Stimulated activated naive CD8-positive, alpha-beta T cell treated with anti-CD3 and anti-CD28 coated beads, Interleukin-15, amount 100 ng/mL, for 72 hours (primary cell): ENCODE data around the gene DDX25.
A peak's percentile ranks its signal among the peaks of the same experiment; 100 is the strongest.
"Not testable (repeated sequence)": the region's sequence is repeated elsewhere in the genome, so short reads cannot be mapped to it uniquely, and the experiment has no call there.

Source experiments
- ATAC-seq: fragments of 150-1000 bp; cut with Tn5 transposase; 2 replicates; pipeline ENCODE4 v1.10.0; 2021; ENCODE audit warnings: mild to moderate bottlenecking, moderate library complexity
- DNase-seq, 2 donors: peaks; one replicate each; pipeline ENCODE4 v3.0.0; 2021 to 2022
- H3K27ac Mint-ChIP-seq, 2 donors: one replicate each; pipeline ENCODE4 v1.8.0; 2022; ENCODE audit warnings: mild to moderate bottlenecking in 2 of 2, mixed read lengths in 2 of 2, moderate library complexity in 2 of 2
- H3K27me3 Mint-ChIP-seq: one replicate; pipeline ENCODE4 v1.8.0; 2022; ENCODE audit warnings: mixed read lengths
- H3K4me1 Mint-ChIP-seq: one replicate; pipeline ENCODE4 v1.8.0; 2022; ENCODE audit warnings: mild to moderate bottlenecking, mixed read lengths
- H3K4me3 Mint-ChIP-seq, 2 donors: one replicate each; pipeline ENCODE4 v1.8.0; 2022; ENCODE audit warnings: mild to moderate bottlenecking in 2 of 2, mixed read lengths in 2 of 2, moderate library complexity in 1 of 2
- H3K9me3 Mint-ChIP-seq, 2 donors: one replicate each; pipeline ENCODE4 v1.8.0; 2022; ENCODE audit warnings: mixed read lengths in 2 of 2

The DDX25 gene

DNA sequence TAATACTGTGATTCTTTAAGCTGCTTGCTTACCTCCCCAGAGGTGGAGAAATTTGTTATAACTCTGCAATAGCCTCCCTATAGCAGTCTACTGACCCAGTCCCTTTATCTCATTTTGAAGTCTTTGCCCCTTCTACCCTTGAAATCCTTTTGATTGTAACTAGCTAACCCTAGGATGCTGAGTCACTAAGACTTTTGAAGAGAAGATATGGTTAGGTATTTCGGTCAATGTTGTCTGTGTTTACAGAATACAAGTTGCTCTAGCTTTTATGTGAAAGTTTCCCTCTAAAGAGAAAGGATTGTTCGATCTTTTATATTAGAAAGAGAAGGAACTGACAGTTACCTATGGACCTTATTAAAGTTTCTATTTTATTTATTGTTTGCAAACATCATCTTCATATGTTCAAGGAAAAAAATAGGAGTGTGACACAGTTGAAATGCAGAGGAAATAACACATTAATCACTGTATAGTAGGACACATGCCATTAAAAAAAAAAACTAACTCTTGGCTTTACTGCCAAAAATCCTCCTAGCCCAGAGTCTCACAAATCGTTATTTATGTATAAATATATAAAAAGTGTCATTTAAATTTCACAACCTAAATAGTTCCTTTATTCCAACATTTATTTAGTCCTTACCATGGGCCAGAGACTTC, 13.7 kb upstream of the DDX25 start:
- peaks cover 35% of the 10 kb centered on the region for H3K4me1 Mint-ChIP-seq
- H3K27me3 Mint-ChIP-seq: no peaks in the 10 kb centered on the region
- H3K27ac Mint-ChIP-seq: no peak overlapping the region
- peak overlapping the region in 1 of 2 donors; percentile 23 for H3K4me3 Mint-ChIP-seq
- H3K9me3 Mint-ChIP-seq: no peaks in the 10 kb centered on the region
- DNase-seq (no peak), ATAC-seq (no peak)

DNA sequence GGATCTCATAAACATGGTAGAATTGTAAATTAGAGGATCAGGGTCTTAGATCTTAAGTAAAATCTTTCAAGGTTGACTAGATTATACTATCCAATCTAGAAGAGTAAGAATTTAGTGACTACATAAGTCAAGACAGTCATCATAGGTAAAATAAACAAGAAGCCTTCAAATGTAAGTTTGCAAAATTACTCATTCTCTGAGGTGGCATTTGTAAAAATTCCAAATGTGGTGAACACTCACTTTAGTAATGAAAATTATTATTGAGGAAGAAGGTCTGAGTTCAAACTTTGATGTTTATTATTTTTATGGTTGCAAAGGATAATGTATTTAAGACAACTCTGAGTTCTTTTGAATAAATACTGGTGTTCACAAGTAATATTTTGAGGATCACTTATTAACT, 12.2 kb upstream of the DDX25 start:
- DNase-seq (no peak), ATAC-seq (no peak)
- Mint-ChIP-seq H3K27me3 (no peaks in the 10 kb centered on the region), H3K4me1 (peaks cover 29% of the 10 kb centered on the region), H3K27ac (no peak overlapping the region), H3K9me3 (no peaks in the 10 kb centered on the region), H3K4me3 (no peak overlapping the region)

DNA sequence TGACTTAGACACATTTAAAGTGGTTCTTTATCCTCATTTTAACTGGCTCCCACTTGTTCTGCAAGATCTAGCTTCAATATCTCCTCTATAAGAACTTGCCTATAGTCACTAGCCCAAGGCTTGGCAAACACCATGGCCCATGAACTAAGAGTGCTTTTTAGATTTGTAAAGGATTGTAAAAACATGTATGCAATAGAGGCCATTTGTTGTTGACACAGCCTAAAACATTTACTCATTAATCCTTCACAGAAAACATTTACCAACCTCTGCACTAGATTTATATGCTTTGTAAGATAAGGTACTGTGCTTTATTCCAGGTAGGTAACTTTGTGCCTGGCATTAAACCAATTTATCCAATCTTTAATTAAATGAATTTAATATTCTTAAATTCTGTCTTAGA, 11.3 kb upstream of the DDX25 start:
- ATAC-seq (no peak), DNase-seq (no peak)
- peaks cover 23% of the 10 kb centered on the region for H3K4me1 Mint-ChIP-seq
- H3K4me3 Mint-ChIP-seq: no peak overlapping the region
- H3K9me3 Mint-ChIP-seq: no peaks in the 10 kb centered on the region
- H3K27ac Mint-ChIP-seq: no peak overlapping the region
- no peaks in the 10 kb centered on the region for H3K27me3 Mint-ChIP-seq

DNA sequence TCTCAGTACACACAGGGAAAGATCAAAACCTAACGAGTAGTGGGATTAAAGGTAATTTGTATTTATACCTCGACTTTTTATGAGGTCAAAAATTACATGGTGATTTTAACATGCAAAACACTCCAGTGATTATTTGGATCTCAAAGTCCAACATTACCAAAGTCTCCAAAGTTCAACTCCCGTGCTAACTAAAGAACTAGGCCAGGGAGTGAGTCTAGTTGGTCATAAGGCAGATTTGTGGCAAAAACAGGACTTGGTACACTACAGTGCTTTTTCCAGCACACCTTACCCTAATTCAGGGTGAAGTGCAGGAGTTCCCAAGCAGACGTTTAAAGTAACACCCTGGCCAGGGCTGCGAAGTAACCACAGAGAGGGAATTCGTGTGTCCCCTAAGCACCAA, 2.4 kb upstream of the DDX25 start:
- Mint-ChIP-seq H3K4me1 (peaks cover 36% of the 10 kb centered on the region), H3K27ac (no peak overlapping the region), H3K9me3 (no peaks in the 10 kb centered on the region), H3K27me3 (peaks cover 24% of the 10 kb centered on the region), H3K4me3 (peak overlapping the region; percentile 95 to 97)
- DNase-seq (no peak), ATAC-seq (no peak)

DNA sequence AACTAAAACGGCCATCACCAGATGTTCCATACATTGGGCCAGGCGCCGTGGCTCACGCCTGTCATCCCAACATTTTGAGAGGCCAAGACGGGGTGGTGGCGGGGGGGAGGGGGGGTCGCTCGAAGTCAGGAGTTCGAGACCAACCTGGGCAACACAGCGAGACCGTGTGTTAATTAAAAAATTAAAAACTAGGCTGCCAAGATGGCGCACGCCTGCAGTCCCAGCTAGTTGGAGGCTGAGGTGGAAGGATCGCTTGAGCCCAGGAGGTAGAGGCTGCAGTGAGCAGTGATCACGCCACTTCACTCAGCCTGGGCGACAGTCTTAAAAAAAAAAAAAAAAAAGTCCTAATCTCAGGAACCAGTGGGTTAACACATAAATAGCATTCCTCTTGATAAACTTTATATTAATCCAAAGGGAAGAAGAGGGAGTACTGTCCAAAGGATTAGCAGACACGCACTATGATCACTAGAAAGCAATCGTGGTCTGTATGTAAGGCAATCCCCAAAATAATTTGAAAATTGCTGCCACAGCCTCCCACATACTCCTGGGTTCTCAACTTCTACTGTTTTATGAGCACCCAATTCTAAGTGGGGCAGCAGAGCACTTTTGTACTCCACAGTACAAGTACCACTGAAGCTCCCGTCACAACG, 1.9 kb upstream of the DDX25 start:
- ATAC-seq: no peak
- H3K27me3 Mint-ChIP-seq: peaks cover 24% of the 10 kb centered on the region
- peak overlapping the region; percentile 95 to 97 for H3K4me3 Mint-ChIP-seq
- H3K4me1 Mint-ChIP-seq: peaks cover 36% of the 10 kb centered on the region
- peak overlapping the region; percentile 93 to 95 for H3K27ac Mint-ChIP-seq
- no peaks in the 10 kb centered on the region for H3K9me3 Mint-ChIP-seq
- no peak for DNase-seq

DNA sequence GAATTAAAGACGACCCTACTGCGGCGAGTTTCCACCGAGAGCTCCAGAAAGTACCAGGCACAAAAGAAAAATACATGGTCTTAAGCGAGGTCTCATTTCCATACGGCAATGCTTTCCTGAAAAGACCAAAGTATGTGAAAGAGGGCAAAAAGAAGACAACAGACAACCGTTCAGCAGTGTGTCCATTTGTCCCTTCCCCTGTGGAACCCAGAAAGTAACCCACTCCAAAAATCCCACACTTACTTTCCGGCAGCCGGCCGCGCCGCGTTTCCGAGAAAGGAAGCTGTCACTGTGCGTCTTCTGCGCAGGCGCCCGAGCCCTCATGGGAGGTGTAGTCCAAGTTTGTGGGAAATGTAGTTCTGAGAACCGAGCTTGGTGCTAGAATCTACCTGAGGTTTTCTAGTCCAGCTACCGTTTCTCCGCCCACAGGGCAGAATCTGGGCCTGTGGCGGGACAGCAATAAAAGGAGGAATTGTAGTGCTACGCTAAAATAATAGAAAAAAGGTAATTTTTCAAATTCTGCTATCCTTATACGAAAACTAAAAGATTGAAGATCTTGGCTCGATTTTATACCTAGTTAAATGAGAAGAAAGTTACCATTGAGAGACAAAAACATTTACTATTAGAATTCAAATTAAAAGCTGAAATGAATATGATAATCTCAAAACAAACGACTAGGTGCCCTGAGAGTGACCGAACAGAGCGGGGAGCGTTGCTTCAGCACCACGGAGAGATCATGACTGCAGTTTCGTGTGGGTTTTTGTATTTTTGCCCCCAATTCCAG, 1.2 kb upstream of the DDX25 start, which contains the start of gene PUS3:
TSS of gene PUS3 (minus strand) at position 280 of the 784 bp plus-strand sequence. CDS start 6,922 bp downstream, outside the sequence.
- ATAC-seq (peak; percentile 91), DNase-seq (peak; percentile 78 to 87)
- no peaks in the 10 kb centered on the region for H3K9me3 Mint-ChIP-seq
- H3K27ac Mint-ChIP-seq: peak within 1 kb of the TSS; percentile 93 to 95
- peaks cover 24% of the 10 kb centered on the region for H3K27me3 Mint-ChIP-seq
- H3K4me3 Mint-ChIP-seq: peak within 1 kb of the TSS; percentile 95 to 97
- peaks cover 36% of the 10 kb centered on the region for H3K4me1 Mint-ChIP-seq

DNA sequence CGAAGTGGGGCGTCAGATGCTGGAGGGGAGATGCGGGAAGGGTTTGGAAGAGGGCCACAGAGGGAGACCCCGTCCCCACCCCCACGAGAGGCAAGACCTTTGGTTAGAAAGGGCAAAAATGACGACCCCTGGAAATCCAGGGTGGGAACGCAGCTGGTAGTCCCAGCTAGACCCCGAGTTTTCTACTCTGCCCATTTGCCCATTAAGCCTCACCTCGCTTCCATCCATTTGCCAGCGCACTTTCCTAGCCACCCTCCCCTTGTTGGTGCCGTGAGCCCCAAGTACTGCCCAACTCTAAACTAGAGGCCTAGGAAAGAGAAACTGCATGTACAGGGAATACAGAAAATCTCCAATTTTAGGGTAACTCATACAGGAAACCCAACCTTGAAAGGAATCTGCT, 370 bp downstream of the DDX25 start:
- Mint-ChIP-seq H3K4me3 (peak overlapping the region; percentile 78 to 95), H3K27ac (no peak overlapping the region), H3K27me3 (peaks cover 24% of the 10 kb centered on the region), H3K4me1 (peaks cover 30% of the 10 kb centered on the region), H3K9me3 (no peaks in the 10 kb centered on the region)
- no peak for ATAC-seq
- DNase-seq: no peak

DNA sequence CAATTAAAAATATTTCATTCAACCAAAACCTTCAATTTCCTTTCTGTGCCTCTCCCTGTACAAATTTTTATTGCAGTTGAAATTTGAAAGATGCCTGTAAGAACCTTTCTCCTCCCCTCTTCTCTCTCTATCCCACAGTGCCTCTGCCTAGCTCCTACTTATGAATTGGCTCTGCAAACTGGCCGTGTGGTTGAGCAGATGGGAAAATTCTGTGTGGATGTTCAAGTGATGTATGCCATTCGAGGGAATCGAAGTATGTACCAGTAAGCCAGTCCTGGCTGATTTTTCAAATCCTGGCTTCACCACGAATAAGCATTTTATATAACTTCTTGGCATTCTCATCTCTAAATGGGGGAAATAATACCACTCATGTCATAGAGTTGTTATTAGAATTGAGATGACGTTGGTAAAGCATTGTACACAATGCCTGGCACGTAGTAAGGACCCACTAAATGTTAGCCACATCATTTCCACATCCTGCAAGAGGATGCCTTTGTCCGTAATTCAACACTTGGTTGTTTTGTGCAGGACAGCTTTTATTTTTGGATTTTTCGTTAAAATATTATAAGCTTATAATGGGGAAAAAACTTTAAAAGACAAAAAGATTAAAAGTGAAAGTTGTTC, 6.0 kb downstream of the DDX25 start:
- H3K27ac Mint-ChIP-seq: no peak overlapping the region

DNA sequence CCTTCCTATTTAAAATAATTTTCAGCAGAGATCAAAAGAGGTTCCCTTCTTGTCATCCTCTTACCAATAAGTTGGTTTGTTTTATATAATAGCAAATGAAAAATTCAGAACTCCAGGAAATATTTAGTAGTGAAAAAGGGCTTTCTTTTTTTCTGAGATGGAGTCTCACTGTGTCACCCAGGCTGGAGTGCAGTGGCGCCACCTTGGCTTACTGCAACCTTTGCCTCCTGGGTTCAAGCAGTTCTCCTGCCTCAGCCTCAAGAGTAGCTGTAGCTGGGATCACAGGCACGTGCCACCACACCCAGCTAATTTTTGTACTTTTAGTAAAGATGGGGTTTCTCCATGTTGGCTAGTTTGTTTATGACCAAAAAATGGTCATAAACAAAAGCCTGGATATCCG, 10.3 kb downstream of the DDX25 start:
- not testable (repeated sequence) for H3K27ac Mint-ChIP-seq, H3K4me3 Mint-ChIP-seq, H3K9me3 Mint-ChIP-seq, DNase-seq, H3K4me1 Mint-ChIP-seq, ATAC-seq
- H3K27me3 Mint-ChIP-seq: peaks cover 15% of the 10 kb centered on the region

More for the DNA sequence above, 6.0 kb downstream of the DDX25 start:
- DNase-seq: no peak
- H3K27me3 Mint-ChIP-seq: peaks cover 7% of the 10 kb centered on the region
- no peaks in the 10 kb centered on the region for H3K9me3 Mint-ChIP-seq
- no peak for ATAC-seq
- H3K4me1 Mint-ChIP-seq: no peaks in the 10 kb centered on the region
- no peak overlapping the region for H3K4me3 Mint-ChIP-seq

DNA sequence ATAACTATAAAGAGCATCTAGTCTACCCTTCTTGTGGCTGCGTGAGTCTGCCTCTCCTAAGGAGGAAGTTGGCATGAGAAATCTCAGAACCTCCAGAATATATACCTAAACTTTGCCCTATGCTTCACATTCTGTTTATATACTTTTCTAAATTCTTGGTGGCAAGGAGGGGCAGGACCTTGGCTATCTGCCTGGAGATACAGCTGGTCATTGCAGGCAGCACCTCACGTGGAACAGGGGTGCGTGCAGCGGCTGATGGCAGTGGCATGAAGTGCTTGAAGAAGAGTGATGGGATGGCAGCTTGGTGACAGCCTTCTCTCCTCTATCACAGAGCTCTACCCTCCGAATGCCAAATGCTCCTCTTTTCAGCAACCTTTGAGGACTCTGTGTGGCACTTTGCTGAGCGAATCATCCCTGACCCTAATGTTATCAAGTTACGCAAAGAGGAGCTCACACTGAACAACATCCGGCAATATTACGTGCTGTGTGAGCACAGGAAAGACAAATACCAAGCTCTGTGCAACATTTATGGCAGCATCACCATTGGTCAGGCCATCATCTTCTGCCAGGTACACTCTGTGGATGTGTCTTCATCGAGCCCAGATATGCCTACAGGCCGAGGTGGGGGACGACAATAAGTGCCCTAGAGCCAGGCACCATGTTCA, 12.5 kb downstream of the DDX25 start:
- Mint-ChIP-seq H3K4me3 (no peak overlapping the region), H3K4me1 (no peaks in the 10 kb centered on the region), H3K27me3 (peaks cover 15% of the 10 kb centered on the region), H3K9me3 (no peaks in the 10 kb centered on the region), H3K27ac (no peak overlapping the region)
- no peak for ATAC-seq
- no peak for DNase-seq

DNA sequence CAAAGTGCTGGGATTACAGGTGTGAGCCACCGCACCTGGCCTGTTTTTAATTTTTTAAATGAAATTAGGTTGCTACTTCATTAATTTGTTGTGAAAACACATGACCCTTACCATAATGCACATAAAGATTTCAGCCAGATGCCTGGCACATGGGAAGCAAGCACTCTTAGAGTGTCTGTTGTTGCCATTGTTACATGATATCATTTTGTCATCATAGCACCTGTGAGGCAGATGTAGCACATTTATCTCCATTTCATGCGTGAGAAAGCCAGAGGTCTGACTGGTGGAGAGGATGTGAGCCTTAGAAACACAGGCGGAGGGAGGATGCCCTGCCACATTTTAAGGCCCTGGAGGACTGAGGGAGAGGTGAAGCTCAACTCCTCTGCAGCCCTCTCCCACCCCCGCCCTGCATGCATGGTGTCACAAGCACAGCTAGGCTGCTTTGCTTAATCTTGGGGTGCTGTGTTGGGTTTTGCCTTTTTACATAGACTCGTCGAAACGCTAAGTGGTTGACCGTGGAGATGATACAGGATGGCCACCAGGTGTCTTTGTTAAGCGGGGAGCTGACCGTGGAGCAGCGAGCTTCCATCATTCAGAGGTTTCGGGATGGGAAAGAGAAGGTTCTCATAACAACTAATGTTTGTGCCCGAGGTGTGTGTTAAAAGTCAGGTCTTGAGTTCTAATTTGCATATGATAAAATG, 14.0 kb downstream of the DDX25 start:
- ATAC-seq (no peak), DNase-seq (no peak)
- Mint-ChIP-seq H3K4me3 (no peak overlapping the region), H3K27ac (no peak overlapping the region), H3K9me3 (no peaks in the 10 kb centered on the region), H3K27me3 (peaks cover 15% of the 10 kb centered on the region), H3K4me1 (no peaks in the 10 kb centered on the region)

DNA sequence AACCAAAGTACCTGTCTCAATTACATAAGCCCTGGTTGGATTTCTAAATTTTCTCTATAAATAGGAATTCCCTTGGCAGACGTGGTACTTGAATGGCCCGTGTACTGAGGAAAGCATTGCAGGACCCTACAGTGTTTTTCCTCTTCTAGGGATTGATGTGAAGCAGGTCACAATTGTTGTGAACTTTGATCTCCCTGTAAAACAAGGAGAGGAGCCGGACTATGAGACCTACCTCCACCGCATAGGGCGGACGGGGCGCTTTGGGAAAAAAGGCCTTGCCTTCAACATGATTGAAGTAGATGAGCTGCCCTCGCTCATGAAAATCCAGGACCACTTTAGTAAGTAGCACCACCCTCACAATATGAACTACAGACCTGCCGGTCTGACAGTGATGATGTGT, 16.7 kb downstream of the DDX25 start:
- DNase-seq (no peak), ATAC-seq (no peak)
- H3K4me3 Mint-ChIP-seq: no peak overlapping the region
- H3K4me1 Mint-ChIP-seq: no peaks in the 10 kb centered on the region
- peaks cover 9% of the 10 kb centered on the region for H3K27me3 Mint-ChIP-seq
- H3K27ac Mint-ChIP-seq: no peak overlapping the region
- no peaks in the 10 kb centered on the region for H3K9me3 Mint-ChIP-seq

DNA sequence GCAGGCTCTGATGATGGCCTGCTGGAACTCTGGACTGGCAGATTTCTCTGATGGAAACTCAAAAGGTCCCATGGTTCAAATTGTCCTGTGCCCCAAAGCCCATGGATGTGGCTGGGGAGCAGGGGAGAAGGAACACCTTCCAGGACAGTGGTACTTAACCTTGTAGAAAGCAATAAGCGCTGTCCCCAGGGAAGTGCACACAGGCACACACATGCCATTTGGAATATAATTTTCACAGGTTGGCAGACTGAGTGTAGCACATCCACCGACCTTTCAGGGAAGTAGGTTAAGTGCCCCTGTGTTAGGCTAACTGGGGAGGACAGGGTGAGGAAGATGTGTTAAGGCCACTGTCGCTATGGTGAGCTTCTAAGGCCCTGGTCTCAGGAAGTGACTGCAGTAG, 17.8 kb downstream of the DDX25 start:
- Mint-ChIP-seq H3K27ac (no peak overlapping the region), H3K4me3 (no peak overlapping the region), H3K9me3 (no peaks in the 10 kb centered on the region), H3K4me1 (no peaks in the 10 kb centered on the region), H3K27me3 (peaks cover 8% of the 10 kb centered on the region)
- no peak for DNase-seq
- no peak for ATAC-seq

DNA sequence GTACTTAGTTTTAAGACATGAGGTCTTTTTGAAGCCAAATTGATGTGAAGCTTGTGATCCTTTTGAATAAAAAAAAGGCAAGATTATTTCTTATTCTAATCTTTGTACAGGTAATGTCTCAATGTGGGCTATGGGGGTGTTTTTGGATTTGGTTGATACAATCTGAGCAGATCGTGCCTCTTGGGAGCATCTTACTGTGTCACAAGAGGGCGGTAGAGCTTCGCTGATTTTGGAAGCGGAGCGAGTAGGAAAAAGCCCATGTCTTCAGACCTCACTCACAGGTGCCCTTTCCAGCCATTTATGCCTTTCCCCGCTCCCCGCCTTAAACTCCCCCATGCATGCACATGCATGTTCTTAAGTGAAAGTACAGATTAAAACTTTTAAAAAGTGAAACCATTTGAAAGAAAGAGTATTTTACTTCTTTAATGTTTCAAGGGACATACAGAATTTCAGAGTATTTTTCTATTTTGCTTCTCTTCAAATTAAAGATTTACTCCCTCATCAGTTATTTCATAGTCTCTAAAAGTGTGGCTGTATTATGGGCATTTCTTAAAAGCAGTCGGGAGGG, 18.8 kb downstream of the DDX25 start:
- no peaks in the 10 kb centered on the region for H3K4me1 Mint-ChIP-seq
- H3K4me3 Mint-ChIP-seq: no peak overlapping the region
- H3K27ac Mint-ChIP-seq: no peak overlapping the region
- peaks cover 10% of the 10 kb centered on the region for H3K27me3 Mint-ChIP-seq
- DNase-seq (peak; percentile 54 to 61), ATAC-seq (peak; percentile 80)
- H3K9me3 Mint-ChIP-seq: no peaks in the 10 kb centered on the region
